Measurements from ENCODE around the gene KCTD13.

KCTD13 gene

DNA sequence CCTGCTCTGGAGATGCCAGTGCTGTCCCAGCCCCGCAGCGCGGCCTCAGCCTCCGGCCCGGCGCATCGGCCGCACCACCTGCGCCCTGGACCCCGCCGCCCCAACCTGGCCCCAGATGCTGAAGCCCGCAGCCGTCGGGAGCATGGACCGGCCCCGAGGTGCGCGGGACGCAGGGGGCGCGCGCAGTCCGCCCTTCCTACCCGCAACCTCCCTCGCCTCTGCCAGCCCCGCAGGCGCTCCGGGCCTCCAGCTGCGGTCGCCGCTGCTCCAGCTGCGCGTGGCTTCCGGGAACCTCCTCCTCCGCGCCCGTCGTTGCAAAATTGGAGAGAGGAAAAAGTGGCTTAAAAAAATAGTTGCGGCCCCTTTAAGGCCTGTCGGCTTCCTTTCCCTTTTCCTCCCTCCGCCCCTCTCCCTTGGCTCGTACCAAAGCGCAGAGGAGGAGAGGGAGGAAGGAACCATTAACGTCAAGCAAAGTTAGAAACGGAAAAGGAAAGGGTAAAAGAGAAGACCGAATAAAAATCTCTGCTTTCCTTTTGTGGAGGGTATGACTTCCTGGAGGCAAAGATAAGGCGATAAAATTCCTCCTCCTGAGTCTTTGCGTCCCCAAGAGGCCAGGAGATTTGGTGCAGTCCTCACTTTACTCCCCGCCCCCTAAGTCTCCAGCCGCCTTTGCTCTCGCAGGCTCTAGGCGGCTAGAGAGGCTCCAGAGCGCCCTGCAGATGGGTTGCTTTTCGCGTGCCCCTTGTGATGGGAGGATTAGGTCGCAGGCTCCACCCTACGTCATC is 63.0 kb downstream of the KCTD13 start, which contains the start of gene CDIPT:
TSS of gene CDIPT (minus strand) at position 343 of the 785 bp plus-strand sequence. CDS start 369 bp downstream, outside the sequence.
- peak within 1 kb of the TSS; percentile 87 to 95 for H3K4me3 ChIP-seq (ENCODE audit: low read depth in 1 of 2, low read length in 1 of 2)
- H3K27ac ChIP-seq = peak within 1 kb of the TSS; percentile 96
- H3K4me1 ChIP-seq (ENCODE audit: control insufficient read depth in 1 of 2, insufficient read depth in 1 of 2, low read depth in 1 of 2, low read length in 1 of 2) = peaks cover 21 to 23% of the 10 kb centered on the region in 2 experiments
- H3K27me3 ChIP-seq = peaks cover 4% of the 10 kb centered on the region
- no peaks in the 10 kb centered on the region for H3K9me3 ChIP-seq
- H3K36me3 ChIP-seq = peaks cover 33% of the 10 kb centered on the region
- peak; percentile 92 for TF ChIP-seq CTCF (IDR thresholded peaks at IDR 0.05)

DNA sequence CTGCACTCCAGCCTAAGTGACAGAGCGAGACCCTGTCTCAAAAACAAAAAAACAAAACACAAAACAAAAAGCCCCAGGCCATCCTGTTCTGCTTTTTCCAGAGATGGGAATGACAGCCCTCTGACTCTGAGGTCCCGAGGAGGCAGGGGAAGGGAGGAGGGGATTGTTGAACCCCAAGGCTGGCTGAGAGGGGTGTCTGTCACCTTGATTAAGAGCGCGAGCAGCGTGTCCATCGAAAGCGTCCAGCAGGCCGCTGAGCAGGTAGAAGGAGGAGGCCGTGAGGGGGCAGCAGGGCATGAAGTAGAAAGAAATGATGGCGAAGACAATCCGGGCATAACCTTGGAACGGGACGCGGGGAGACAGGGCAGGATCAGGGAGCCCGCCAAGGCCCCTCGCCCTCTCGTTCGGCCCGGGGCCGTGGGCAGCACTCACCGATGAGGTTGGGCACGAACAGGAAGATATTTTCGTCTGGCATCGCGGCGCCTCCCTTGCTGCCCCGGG is 63.6 kb downstream of the KCTD13 start:
- Histone ChIP-seq H3K4me1 (ENCODE audit: control insufficient read depth in 1 of 2, insufficient read depth in 1 of 2, low read depth in 1 of 2, low read length in 1 of 2) (peaks cover 21 to 23% of the 10 kb centered on the region in 2 experiments), H3K4me3 (ENCODE audit: low read depth in 1 of 2, low read length in 1 of 2) (peak overlapping the region; percentile 87 to 95), H3K9me3 (no peaks in the 10 kb centered on the region), H3K36me3 (peaks cover 33% of the 10 kb centered on the region), H3K27me3 (peaks cover 4% of the 10 kb centered on the region), H3K27ac (peak overlapping the region; percentile 96)
- no peak for TF ChIP-seq CTCF (IDR thresholded peaks at IDR 0.05)

DNA sequence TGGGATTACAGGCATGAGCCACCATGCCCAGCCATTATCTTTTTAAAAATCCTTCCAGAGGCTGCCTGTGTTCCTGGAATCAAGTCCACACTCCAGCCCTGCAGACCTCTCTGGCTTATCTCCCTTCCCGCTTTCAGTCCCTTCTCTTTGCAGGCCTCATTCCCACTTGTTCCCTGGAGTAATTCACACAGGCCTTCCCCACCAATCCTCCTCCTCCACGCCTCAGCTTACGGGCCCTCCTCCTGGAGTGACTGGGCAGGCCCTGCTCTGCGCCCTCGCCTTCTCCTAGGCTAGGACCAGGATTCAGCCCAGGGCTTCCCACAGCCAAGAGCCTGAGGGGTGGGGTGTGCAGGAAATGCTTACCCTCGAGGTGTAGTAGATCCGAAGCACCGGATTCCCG is 65.8 kb downstream of the KCTD13 start:
- Histone ChIP-seq H3K27me3 (no peaks in the 10 kb centered on the region), H3K36me3 (peaks cover 33% of the 10 kb centered on the region), H3K4me3 (ENCODE audit: low read depth in 1 of 2, low read length in 1 of 2) (no peak overlapping the region), H3K9me3 (no peaks in the 10 kb centered on the region), H3K27ac (no peak overlapping the region), H3K4me1 (ENCODE audit: control insufficient read depth in 1 of 2, insufficient read depth in 1 of 2, low read depth in 1 of 2, low read length in 1 of 2) (peaks cover 21 to 23% of the 10 kb centered on the region in 2 experiments)
- TF ChIP-seq CTCF (IDR thresholded peaks at IDR 0.05) = no peak

- Histone ChIP-seq H3K4me1 (ENCODE audit: control insufficient read depth in 1 of 2, insufficient read depth in 1 of 2, low read depth in 1 of 2, low read length in 1 of 2) (peaks cover 21 to 22% of the 10 kb centered on the region in 2 experiments), H3K27me3 (no peaks in the 10 kb centered on the region), H3K9me3 (no peaks in the 10 kb centered on the region), H3K27ac (no peak overlapping the region), H3K4me3 (ENCODE audit: low read depth in 1 of 2, low read length in 1 of 2) (no peak overlapping the region), H3K36me3 (peaks cover 33% of the 10 kb centered on the region)
- TF ChIP-seq CTCF (IDR thresholded peaks at IDR 0.05) = no peak
These were observed 67.1 kb downstream of the KCTD13 start for GRCh38 chr16:29858974-29859373.

DNA sequence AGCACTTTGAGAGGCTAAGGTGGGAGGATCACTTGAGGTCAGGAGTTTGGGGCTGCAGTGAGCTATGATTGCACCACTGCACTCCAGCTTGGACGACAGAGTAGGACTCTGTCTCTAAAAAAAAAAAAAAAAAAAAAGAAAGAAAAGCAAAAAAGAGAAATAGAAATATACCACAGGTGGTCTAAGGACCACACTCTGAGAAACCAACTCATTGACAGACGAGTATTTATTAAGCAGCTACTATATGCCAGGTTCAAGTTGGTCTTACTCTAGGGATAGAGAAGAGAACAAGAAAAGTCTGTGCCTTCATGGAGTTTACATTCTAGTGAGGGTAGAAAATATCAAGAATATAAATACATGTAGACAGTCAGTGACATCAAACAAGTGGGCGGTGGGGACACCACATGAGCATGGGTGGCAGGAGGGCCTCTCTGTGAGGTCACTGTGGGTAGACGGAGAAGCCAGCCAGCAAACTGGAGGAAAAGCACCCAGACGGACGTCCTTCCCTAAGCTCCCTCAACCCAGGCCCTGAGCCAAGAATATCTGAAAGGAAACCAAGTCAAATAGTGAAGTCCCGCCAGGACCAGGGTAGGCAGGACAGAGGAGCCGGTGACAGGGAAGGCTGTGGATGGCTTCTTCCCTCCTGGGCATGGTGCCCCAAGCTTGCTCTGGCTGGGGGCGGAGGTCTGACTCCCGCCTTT is 67.7 kb downstream of the KCTD13 start:
- H3K4me3 ChIP-seq (ENCODE audit: low read depth in 1 of 2, low read length in 1 of 2) = no peak overlapping the region
- peaks cover 33% of the 10 kb centered on the region for H3K36me3 ChIP-seq
- peaks cover 15 to 16% of the 10 kb centered on the region in 2 experiments for H3K4me1 ChIP-seq (ENCODE audit: control insufficient read depth in 1 of 2, insufficient read depth in 1 of 2, low read depth in 1 of 2, low read length in 1 of 2)
- no peak overlapping the region for H3K27ac ChIP-seq
- H3K27me3 ChIP-seq = no peaks in the 10 kb centered on the region
- H3K9me3 ChIP-seq = no peaks in the 10 kb centered on the region
- TF ChIP-seq CTCF (IDR thresholded peaks at IDR 0.05) = no peak

Data from neutrophil (primary cell).